ENCODE results near the gene GPR83. TPM values are rescaled to one million over a fixed set of nuclear protein-coding genes. Genes with fewer than 3 reads are reported as not detected.
A peak's percentile ranks its signal among the peaks of the same experiment; 100 is the strongest.

Gene GPR83
- total RNA-seq, 4 donors from 2014 or later: 0.09 TPM; not detected in 3

DNA sequence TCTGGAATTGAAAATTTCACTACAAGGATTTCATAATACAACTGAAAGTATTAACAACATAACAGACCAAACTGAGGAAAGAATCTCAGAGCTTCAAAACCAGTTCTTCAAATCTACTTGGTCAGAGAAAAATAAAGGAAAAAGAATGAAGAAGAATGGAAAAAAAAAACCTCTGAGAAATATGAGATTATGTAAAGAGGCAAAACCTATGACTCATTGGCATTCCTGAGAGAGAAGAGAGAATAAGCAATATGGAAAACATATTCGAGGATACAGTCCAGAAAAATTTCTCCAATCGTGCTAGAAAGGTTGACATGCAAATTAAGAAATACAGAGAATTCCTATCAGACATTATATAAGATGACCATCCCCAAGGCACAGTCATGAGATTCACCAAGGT is 23.4 kb upstream of the GPR83 start:
- ATAC-seq (ENCODE audit: low FRiP score) (no peak), DNase-seq (ENCODE audit: low spot score) (no peak)
- TF ChIP-seq, protein P1, sequence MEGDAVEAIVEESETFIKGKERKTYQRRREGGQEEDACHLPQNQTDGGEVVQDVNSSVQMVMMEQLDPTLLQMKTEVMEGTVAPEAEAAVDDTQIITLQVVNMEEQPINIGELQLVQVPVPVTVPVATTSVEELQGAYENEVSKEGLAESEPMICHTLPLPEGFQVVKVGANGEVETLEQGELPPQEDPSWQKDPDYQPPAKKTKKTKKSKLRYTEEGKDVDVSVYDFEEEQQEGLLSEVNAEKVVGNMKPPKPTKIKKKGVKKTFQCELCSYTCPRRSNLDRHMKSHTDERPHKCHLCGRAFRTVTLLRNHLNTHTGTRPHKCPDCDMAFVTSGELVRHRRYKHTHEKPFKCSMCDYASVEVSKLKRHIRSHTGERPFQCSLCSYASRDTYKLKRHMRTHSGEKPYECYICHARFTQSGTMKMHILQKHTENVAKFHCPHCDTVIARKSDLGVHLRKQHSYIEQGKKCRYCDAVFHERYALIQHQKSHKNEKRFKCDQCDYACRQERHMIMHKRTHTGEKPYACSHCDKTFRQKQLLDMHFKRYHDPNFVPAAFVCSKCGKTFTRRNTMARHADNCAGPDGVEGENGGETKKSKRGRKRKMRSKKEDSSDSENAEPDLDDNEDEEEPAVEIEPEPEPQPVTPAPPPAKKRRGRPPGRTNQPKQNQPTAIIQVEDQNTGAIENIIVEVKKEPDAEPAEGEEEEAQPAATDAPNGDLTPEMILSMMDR (IDR thresholded peaks at IDR 0.05): no peak

DNA sequence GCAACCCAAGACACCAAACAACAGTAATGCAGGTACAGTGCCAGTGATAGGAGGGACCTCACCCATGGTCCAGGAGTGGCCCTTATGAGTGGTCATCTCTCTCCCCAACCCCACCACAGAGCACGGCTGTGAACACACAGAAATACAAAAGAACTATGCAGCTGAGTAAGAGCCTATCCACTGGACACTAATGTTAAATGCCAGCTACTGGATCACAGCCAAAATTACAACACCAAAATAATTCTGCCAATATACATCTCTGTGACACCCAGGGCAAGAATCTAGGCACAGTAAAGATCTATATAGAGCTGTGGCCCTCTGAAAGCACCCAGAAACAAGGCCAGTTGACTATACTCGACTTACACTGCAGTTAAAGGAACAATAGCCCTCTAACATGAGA is 22.8 kb upstream of the GPR83 start:
- TF ChIP-seq, protein P1 (IDR thresholded peaks at IDR 0.05): no peak
- ATAC-seq (ENCODE audit: low FRiP score) (no peak), DNase-seq (ENCODE audit: low spot score) (no peak)

DNA sequence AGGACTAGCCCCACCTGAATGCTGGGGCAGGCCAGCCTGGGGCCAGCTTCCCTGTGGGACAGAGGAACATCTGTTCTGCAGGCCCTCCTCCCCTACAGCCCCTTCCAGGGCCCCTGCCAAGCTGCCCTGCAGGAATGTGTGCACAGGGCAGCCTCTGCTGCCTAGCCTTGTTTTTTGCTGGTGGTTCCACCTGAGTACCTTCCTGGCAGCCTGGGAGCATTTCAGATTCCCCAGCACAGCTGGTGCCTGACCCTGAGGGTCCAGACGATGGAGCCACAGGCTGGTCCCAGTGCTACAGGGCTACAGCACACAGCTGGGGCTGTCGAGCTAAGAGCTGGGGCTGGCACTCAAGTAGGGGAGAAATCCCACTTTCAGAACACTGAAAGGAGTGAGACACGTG is 22.3 kb upstream of the GPR83 start:
- ATAC-seq (ENCODE audit: low FRiP score) (no peak), DNase-seq (ENCODE audit: low spot score) (no peak)
- TF ChIP-seq, protein P1 (IDR thresholded peaks at IDR 0.05): no peak

DNA sequence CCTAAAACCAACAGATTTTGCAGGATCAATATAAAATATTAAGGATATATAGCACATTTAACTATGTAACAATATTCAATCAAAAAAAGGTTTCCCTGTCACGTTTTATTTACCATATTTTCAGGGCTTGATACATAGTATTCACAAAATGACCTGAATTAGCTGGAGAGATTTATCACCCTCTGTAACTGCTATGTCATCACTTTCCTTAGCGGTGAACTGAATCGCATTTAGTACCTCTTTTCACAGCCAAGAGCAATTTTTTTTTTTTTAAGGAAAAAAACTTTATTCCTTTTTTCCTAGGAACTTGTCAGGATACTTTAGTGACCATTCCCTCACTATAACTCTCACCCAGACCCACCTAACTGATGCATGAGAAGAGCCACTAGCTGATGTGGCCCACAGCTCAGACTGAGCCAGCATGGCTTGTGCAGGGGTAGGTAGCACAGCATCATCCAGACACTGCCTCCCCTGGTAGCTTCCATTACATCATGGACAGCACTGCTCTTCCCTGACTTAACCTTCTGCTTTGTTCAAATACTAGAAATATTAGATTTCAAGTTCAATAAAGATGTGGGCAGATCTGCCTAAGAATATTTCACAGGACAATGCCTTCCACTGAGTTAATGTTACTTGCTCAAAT is 17.0 kb upstream of the GPR83 start:
- DNase-seq (ENCODE audit: low spot score) (no peak), ATAC-seq (ENCODE audit: low FRiP score) (no peak)
- TF ChIP-seq, protein P1 (IDR thresholded peaks at IDR 0.05): no peak

DNA sequence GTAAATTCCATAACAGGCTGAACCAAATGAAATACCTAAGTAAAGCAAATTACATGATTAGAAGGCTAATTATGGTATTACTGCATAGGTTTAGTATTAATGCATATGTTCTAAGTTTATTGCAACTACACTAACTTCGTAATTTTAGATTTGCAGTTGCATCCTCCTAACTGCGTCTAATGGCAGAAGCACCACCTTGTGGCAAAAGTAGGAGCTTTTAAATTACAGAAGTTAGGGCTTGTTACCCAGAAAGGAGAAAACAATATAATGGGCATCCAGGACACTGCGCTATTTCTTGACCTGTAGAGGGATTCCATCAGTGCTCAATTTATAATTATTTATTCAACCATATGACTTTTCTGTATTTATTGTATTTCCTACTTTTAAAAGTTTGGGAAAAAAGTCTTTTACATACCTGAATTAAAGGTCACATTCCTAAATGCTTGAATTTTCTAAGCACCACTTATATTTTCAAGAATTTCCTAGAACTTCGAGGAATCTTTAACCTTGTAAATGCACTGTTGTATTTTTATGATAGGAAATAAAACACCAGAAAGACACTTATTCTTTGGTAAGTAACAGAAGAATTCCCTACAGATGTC is 16.3 kb upstream of the GPR83 start:
- peak; percentile 48 for ATAC-seq (ENCODE audit: low FRiP score)
- no peak for DNase-seq (ENCODE audit: low spot score)
- TF ChIP-seq, protein P1 (IDR thresholded peaks at IDR 0.05): no peak

DNA sequence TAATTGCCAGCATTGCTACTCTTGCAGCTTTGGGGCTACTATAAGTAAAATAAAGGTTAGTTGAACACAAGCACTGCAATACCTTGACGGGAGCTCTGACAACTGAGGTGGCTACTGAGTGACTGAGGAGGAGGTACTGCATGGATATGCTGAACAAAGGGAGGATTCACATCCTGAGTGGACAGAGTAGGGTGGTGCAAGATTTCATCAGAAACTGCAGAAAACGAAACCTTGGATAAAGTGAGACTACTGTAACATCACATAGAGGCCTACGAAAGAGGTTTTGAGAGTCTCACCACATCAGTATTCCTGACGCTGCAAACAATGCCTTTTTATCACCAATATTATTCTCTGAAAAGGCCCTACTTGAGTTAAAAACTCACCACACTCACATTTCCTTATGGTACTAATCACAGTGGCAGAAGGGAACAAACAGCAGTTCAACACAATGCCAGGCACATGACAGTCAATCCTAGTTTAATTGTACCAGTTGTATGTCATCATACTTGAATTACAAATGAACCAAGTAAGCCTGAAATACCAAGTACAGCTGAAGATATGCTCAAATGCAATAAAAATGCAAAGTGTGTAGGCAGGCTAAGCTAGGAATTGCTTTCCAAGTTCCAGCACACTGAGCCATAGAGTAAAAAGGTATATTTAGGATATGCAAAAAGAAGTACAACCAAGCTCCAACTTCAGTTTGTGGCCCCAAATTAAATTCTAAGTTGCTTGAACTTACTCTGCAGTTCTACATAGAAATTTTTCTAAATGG is 4.0 kb upstream of the GPR83 start:
- DNase-seq (ENCODE audit: low spot score) (no peak), ATAC-seq (ENCODE audit: low FRiP score) (no peak)
- TF ChIP-seq, protein P1 (IDR thresholded peaks at IDR 0.05): no peak
